Testis (tissue), 2 donors: ENCODE data around the gene MTUS2.

Experiments used
- POLR2A ChIP-seq: fragments of 450-650 bp; IDR thresholded peaks from one replicate; pipeline ENCODE4 v1.6.1; 2017; ENCODE audit warnings: antibody characterized with exemption, mild to moderate bottlenecking, moderate library complexity
- TF ChIP-seq, protein P1 (sequence below), 3 experiments: fragments of 450-650 bp in 2 of 3; fragments of 200-600 bp in 1 of 3; sonication (generic) in 1 of 3; IDR thresholded peaks; one replicate each; pipeline ENCODE4 v1.5.1; 2016 to 2019; ENCODE audit warnings: antibody characterized with exemption in 3 of 3, mild to moderate bottlenecking in 2 of 3, moderate library complexity in 1 of 3

DNA sequence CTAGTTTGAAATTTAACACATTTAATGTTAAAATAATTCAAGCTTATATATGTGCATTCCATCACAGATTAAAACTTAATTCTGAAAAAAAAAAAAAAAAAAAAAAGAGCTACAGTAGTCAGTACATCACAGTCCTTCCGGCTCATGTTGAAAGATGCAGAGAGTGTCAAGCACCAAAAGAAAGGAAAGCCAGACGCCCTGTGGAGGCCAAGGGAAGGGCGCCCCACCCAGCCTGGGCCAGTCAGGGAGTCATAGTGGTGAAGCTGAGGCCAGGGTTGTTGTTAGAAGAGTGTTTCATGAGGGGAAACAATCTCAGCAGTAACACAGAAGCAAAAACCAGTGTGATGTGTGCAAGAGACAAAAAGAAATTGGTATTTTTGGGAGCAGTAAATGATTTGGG is 375.3 kb downstream of the MTUS2 start:
- TF ChIP-seq, protein P1, sequence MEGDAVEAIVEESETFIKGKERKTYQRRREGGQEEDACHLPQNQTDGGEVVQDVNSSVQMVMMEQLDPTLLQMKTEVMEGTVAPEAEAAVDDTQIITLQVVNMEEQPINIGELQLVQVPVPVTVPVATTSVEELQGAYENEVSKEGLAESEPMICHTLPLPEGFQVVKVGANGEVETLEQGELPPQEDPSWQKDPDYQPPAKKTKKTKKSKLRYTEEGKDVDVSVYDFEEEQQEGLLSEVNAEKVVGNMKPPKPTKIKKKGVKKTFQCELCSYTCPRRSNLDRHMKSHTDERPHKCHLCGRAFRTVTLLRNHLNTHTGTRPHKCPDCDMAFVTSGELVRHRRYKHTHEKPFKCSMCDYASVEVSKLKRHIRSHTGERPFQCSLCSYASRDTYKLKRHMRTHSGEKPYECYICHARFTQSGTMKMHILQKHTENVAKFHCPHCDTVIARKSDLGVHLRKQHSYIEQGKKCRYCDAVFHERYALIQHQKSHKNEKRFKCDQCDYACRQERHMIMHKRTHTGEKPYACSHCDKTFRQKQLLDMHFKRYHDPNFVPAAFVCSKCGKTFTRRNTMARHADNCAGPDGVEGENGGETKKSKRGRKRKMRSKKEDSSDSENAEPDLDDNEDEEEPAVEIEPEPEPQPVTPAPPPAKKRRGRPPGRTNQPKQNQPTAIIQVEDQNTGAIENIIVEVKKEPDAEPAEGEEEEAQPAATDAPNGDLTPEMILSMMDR (IDR thresholded peaks at IDR 0.05) = no peak
- no peak for TF ChIP-seq POLR2A
